ENCODE results near the gene STT3B.

Gene STT3B

DNA sequence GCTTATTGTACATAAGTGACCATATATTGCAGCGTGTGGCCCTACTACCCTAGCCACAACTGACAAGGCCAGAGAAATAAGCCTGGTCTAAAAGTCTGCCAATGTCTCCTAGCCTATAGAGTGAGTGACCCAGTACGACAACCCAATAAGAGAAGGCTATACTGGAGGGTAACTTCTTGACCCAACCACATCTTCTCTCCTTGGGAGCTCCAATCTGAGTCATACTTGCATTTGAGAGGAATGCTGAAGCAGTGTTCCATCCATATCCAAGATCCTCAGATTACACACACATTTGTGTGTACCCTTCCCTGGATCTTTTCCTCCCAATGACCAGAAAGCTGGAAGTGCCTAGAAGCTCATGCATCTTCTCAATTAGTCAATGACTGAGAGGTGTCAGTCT is 11.3 kb upstream of the STT3B start:
- DNase-seq: no peak

- DNase-seq: peak; percentile 47 to 59
Measured at GRCh38 chr3:31522152-31522551, 10.6 kb upstream of the STT3B start.

DNA sequence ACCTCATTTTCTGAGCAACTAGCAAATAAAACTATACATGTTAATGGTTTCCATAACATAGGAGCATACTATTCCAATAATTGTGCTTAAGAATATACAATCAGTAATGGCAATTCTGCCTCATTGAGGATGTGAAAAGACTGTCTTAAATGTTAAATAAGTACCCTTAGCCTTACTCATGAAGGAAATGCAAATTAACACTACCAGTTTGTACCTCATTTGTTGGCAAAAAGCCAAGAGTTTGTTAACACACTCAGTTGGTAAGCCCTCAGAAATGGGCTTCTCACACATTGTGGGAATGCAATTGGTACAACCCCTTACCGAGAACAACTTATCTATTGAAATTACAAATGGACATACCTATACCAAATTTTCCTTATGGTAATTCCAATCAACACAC is 9.2 kb upstream of the STT3B start:
- no peak for DNase-seq

DNA sequence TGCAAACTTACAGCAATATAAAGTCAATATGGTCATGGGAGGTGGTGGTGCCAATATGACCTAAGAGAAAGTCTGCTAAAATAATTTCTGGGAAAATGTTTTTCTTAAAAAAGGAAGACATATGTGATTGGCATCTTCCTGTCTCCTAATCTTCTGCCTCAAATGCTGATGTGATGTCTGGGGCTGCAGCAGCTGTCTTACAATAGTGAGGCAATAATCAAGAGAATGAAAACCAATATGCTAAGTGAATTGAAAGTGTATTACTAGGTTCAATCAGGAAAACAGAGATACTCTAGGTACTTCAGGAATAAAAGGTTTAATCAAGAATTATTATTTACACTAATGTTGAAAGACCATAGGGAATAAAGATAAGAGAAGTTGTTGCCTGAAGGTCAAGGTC is 7.2 kb upstream of the STT3B start:
- no peak for DNase-seq

- no peak for DNase-seq
Measured at GRCh38 chr3:31529421-31529820, 3.3 kb upstream of the STT3B start.

DNA sequence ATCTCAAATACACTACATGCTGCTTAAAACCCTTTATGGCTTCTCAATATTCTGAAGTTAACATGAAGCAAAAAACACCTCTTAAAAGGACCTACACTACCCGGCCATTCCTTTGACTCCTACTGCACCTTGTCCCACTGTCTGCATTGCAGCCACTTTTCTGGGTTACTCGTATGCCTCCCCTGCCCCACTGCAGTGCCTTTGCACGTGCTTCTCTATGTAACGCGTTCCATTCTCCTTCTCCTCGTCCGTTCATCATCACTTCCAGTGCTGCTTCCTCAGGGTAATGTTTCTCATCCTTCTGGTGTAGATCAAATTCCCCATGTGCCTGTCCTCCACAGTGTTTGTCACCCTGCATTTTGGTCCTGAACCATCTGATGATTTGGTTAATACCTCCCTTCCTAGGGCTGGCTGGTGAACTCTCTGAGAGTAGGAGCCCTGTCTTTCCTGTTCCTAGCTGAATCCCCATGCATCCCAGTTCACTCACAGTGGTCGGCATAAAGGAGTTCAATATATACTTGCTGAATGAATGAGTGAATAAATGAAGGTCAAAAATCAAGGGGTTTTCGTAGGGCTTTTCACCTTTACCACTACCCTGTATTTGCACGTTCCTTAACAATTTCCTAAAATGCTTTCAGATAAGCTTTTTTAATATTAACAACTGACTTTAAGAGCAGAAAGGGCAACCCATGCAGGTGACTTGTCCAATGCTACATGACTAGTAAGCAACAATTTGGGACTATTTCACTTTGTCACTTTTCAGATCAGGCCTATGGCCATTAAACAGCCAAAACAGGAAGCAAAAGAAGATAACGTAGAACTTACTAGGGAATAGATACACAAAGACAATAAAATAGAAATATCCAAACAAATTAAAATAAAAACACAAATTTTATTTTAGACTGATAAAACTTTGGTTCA is 2.4 kb upstream of the STT3B start:
- no peak for DNase-seq

DNA sequence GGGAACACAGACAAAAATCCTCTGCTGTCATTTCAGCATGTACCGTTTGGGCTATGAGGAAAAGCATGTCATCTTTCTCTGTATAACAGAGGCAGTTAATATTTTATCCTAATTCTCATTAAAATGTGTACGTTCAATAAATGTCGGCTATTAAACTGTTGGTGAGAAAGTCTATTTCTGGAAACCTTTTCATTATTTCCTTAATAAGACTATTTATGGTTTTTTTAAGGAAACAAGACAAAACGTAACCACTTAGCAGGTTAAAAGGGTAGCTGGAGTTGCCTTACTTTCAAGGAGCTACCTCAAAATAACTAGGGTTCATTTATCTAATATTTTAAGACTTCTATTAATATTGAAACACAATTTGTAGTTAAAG is 1.8 kb upstream of the STT3B start:
- DNase-seq: no peak

GRCh38 chr3:31531452-31531991 is 1.2 kb upstream of the STT3B start:
- DNase-seq: no peak

DNA sequence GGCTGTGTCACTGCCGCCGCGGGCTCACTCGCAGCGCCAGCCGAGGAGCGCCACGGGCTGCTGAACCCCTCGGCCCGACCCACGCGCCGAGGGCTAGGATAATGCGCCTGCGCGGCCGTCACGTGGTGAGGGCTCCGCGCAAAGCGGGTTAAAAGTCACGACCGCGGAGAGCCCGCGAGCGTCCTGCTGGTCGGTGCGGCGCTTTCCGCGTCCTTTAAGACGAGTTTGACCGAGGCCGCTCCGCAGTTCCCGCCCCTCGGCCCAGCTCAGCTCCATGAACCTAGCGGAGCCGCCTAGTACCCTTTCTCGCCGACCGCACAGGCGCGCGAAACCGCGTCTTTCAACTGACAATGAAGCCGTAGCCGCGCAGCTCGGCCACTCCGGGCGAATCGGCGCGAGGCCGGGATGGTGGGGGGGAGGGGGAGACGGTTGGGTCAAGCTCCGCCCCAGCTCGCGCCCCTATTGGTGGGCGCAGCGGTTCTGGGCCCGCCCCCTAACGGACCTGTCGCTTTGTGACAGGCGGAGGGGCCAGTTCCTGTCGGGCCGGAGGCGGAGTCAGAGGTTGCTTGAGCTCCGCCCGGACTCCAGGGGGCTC is 636 bp upstream of the STT3B start:
- peak; percentile 99 for DNase-seq

DNA sequence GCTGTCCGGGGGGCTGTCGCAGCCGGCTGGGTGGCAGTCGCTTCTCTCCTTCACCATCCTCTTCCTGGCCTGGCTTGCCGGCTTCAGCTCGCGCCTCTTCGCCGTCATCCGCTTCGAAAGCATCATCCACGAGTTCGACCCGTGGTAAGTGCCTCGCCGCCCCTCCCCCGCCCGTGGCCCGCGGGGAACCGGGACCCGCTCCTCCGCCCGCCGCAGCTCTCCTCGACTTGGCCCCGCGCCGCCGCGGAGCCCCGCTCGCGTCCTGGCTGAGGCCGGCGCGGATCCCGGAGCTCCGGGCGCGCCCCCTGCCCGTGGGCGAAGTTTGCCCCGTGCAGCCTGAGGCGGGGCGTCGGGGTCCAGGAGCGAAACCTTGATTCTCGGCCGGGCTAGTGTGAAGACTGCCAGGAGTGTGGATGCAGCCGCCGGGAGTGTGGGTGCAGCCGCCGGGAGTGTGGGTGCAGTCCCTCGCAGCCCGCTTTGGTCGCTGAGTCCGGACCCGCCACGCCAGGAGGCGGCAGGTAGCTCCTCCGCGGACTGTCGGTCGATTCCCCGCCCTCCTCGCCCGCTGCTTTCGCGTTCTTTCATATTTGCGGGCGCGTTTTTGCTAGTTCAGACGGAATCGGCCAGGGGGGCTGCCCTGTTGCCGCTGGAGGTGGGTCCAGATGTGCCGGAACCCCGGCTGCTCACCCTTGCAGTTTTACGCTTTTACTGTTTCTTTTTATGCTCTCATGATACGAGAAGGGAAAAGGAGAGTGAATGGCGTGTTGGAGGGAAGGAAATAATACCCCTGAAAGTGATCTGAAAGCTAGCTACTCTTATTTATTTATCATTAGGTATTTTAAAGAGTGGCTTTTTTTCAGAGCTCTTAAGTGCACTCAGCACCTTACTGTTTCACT is 692 bp downstream of the STT3B start:
- peak; percentile 59 to 60 for DNase-seq

- peak in 1 of 2 donors; percentile 38 for DNase-seq
Measured at GRCh38 chr3:31534065-31534425, 1.3 kb downstream of the STT3B start.

- no peak for DNase-seq
Measured at GRCh38 chr3:31536497-31536896, 3.8 kb downstream of the STT3B start.

GRCh38 chr3:31538801-31539200 is 6.1 kb downstream of the STT3B start:
- DNase-seq: no peak

DNA sequence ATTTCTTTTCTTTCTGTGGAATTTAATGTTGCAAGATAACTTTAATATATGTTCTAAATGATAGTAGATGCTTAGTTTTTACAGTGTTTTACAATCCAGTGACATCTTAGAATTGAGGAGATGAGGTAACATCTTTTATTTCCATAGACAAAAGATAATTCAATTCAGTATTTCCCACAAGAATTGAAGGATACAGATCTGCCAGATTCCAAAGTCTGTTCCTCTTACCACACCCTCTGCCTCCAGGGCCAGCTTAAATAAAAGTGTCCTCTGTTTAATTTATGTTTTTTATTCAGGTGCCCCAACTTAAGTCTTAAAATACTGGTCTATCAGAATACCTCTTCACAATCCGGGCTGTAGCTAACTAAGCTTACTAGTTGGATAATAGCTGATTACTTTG is 6.5 kb downstream of the STT3B start:
- no peak for DNase-seq

DNA sequence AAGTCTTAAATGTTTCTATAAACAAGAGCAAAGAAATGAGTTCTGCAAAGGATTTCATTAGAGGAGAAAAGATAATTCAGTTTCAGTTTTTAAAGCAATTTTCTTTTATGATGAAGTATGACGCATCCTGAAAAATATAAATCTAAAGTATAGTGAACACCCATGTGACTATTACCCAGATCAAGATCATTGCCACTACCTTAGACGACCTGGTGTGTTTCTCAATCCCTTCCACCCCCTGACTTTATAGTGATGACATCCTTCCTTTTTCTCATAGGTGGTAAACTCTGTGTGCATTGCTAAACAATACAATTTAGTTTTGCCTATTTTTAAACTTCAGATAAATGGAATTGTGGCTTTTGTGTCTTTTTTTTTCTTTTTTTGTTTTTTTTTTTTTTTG is 8.4 kb downstream of the STT3B start:
- DNase-seq: peak in 1 of 2 donors; percentile 32

DNA sequence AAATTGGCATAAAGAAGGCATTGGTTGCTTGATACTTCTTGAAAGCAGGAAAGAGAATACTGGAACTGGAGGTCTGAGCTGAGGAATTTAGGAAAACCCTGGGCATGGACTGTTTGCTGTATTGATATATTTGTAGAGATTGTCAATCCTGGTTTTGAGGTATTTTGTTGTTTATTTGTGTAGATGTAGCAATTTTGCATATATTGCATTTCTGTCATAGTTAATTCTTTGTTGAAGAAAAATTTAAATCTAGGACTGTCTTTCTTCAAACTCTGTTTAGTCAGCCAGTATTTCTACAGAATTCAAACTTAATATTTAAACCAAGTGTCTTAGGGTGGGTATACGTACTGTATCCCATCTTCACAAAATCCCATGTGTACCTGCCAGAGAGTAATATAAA is 9.5 kb downstream of the STT3B start:
- no peak for DNase-seq

DNA sequence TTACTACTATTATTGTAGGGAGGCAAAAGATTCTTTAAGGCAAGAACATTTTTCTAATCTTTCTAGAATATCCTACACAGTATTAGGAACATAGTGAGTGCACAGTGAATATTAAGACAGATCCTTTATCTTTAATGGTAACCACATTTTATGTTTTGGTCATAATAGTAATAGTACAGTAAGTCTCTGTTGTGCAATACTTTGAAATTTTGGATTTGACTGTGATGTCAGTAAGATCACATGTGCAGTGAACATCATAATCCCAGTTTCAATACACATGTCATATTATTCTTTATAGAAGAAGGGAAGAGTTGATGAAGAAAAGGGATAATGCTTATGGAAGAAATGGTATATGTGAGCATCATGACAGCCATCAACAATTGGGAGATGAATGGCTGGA is 10.7 kb downstream of the STT3B start:
- DNase-seq: no peak

GRCh38 chr3:31544634-31545033 is 11.9 kb downstream of the STT3B start:
- DNase-seq: no peak

- no peak for DNase-seq
Measured at GRCh38 chr3:31546162-31546561, 13.4 kb downstream of the STT3B start.

DNA sequence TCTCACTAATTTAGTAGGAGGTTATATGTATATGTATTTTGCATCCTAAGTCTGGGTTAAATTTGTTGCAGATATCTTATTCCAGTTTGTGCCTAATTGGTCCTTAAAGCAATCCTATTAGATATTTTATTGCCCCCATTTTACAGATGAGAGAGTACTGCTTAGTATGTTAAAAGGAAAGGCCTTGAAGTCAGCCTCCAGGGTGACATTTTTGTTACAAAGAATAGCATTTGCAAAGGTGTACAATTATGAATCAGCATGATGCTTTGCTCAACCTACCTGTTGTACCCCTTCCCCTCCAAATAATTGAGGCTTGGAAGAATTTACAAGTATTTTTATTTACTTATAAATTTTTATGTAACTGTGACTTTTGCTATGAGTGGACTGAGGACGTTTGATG is 14.0 kb downstream of the STT3B start:
- DNase-seq: no peak

DNA sequence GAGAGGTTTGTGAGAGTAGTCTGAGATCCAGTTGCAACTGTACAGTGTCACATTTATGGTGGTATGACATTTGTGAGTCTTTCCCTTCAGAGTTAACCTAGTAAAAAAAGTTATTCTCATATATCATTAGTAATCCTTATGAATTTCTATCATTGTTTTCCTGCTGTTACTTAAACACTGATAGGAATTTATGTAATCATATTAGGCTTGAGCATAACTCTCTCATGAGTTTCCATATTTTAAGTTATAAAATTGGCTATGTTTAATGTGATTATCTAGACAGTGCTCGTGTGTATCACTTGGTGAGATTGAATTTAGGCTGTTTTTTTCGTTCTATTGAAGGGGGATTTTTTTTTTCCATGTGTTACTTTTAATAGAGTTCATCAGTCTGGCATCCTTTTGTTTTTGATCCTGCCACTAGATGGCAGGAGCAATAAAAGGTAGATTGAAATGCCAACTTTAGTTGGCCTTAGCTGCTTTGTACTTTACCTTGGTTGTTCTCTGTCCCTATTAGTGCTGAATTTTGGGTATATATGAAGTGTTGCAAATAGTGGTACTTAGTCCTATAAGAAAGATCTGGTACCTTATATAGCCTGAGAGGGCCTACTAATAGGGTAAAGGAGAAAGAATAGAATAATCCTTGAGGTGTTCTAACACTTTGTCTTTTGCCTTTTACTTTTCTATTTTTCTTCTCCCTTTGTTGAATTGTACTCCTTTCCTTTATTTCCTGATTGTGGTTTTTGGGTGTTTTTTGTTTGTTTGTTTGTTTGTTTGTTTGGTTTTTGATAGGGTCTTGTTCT is 17.9 kb downstream of the STT3B start:
- peak in 1 of 2 donors; percentile 60 for DNase-seq

GRCh38 chr3:31551646-31552045 is 18.9 kb downstream of the STT3B start:
- DNase-seq: no peak
